ENCODE measurements around the gene DNAJC17. TPM values are rescaled to one million over a fixed set of nuclear protein-coding genes. Genes with fewer than 3 reads are reported as not detected.

Gene DNAJC17
- total and polyA plus RNA-seq, 2 of the 13 experiments (the other 11 are each of a cell fraction or from before 2014, with no cell fraction given): 22.2 to 26.5 TPM

GRCh38 chr15:40762919-40763800, 44.1 kb downstream of the DNAJC17 start (continued):
- TF ChIP-seq, protein P1, sequence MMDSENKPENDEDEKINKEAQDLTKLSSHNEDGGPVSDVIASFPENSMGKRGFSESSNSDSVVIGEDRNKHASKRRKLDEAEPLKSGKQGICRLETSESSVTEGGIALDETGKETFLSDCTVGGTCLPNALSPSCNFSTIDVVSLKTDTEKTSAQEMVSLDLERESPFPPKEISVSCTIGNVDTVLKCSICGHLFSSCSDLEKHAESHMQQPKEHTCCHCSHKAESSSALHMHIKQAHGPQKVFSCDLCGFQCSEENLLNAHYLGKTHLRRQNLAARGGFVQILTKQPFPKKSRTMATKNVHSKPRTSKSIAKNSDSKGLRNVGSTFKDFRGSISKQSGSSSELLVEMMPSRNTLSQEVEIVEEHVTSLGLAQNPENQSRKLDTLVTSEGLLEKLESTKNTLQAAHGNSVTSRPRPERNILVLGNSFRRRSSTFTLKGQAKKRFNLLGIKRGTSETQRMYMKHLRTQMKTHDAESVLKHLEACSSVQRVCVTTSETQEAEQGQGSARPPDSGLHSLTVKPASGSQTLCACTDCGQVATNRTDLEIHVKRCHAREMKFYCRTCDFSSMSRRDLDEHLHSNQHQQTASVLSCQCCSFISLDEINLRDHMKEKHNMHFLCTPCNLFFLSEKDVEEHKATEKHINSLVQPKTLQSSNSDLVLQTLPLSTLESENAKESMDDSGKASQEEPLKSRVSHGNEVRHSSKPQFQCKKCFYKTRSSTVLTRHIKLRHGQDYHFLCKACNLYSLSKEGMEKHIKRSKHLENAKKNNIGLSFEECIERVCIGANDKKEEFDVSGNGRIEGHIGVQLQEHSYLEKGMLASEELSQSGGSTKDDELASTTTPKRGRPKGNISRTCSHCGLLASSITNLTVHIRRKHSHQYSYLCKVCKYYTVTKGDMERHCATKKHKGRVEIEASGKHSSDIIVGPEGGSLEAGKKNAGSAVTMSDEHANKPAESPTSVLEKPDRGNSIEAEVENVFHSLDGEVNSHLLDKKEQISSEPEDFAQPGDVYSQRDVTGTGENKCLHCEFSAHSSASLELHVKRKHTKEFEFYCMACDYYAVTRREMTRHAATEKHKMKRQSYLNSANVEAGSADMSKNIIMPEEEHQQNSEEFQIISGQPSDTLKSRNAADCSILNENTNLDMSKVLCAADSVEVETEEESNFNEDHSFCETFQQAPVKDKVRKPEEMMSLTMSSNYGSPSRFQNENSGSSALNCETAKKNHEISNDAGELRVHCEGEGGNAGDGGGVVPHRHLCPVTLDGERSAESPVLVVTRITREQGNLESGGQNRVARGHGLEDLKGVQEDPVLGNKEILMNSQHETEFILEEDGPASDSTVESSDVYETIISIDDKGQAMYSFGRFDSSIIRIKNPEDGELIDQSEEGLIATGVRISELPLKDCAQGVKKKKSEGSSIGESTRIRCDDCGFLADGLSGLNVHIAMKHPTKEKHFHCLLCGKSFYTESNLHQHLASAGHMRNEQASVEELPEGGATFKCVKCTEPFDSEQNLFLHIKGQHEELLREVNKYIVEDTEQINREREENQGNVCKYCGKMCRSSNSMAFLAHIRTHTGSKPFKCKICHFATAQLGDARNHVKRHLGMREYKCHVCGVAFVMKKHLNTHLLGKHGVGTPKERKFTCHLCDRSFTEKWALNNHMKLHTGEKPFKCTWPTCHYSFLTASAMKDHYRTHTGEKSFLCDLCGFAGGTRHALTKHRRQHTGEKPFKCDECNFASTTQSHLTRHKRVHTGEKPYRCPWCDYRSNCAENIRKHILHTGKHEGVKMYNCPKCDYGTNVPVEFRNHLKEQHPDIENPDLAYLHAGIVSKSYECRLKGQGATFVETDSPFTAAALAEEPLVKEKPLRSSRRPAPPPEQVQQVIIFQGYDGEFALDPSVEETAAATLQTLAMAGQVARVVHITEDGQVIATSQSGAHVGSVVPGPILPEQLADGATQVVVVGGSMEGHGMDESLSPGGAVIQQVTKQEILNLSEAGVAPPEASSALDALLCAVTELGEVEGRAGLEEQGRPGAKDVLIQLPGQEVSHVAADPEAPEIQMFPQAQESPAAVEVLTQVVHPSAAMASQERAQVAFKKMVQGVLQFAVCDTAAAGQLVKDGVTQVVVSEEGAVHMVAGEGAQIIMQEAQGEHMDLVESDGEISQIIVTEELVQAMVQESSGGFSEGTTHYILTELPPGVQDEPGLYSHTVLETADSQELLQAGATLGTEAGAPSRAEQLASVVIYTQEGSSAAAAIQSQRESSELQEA (CRISPR knock-in tag; IDR thresholded peaks at IDR 0.05; ENCODE audit: not compliant biosample characterization): no peak
- TF ChIP-seq ZNF207 (IDR thresholded peaks at IDR 0.05; ENCODE audit: borderline replicate concordance): no peak
- TF ChIP-seq AGO1 (IDR thresholded peaks at IDR 0.05; ENCODE audit: low read depth, low read length, poor library complexity, severe bottlenecking): no peak
- no peak for TF ChIP-seq ELF4 (CRISPR knock-in tag; IDR thresholded peaks at IDR 0.05; ENCODE audit: borderline replicate concordance)
- no peak for TF ChIP-seq MBD4 (IDR thresholded peaks at IDR 0.05; ENCODE audit: borderline replicate concordance, low read length)
- TF ChIP-seq ZNF496 (CRISPR knock-in tag; IDR thresholded peaks at IDR 0.05; ENCODE audit: insufficient replicate concordance): no peak
- TF ChIP-seq FOXK1 (CRISPR knock-in tag; IDR thresholded peaks at IDR 0.05; ENCODE audit: borderline replicate concordance, low read depth): no peak
- TF ChIP-seq GPN1 (CRISPR knock-in tag; IDR thresholded peaks at IDR 0.05; ENCODE audit: borderline replicate concordance): no peak
- TF ChIP-seq ZBTB7B (CRISPR knock-in tag; IDR thresholded peaks at IDR 0.05): peak; percentile 34; the same call in 1 of the 2 replicates
- TF ChIP-seq, protein P2, sequence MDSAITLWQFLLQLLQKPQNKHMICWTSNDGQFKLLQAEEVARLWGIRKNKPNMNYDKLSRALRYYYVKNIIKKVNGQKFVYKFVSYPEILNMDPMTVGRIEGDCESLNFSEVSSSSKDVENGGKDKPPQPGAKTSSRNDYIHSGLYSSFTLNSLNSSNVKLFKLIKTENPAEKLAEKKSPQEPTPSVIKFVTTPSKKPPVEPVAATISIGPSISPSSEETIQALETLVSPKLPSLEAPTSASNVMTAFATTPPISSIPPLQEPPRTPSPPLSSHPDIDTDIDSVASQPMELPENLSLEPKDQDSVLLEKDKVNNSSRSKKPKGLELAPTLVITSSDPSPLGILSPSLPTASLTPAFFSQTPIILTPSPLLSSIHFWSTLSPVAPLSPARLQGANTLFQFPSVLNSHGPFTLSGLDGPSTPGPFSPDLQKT (CRISPR knock-in tag; IDR thresholded peaks at IDR 0.05; ENCODE audit: borderline replicate concordance): no peak
- no peak for TF ChIP-seq RFX3 (CRISPR knock-in tag; IDR thresholded peaks at IDR 0.05)
- no peak for TF ChIP-seq KDM4B (CRISPR knock-in tag; IDR thresholded peaks at IDR 0.05)
- no peak for TF ChIP-seq SIN3B (IDR thresholded peaks at IDR 0.05; ENCODE audit: low read length)
- TF ChIP-seq TP53 (CRISPR knock-in tag; conservative IDR thresholded peaks at IDR 0.05): no peak
- TF ChIP-seq MXI1 (IDR thresholded peaks at IDR 0.05; ENCODE audit: borderline replicate concordance, low read depth, low read length): peak; percentile 57; the same call in 1 of the 3 replicates
- TF ChIP-seq WIZ (CRISPR knock-in tag; IDR thresholded peaks at IDR 0.05): no peak
- TF ChIP-seq STAT5B (CRISPR knock-in tag; IDR thresholded peaks at IDR 0.05): no peak
- no peak for TF ChIP-seq ESRRA (CRISPR knock-in tag; IDR thresholded peaks at IDR 0.05; ENCODE audit: low read depth)
- TF ChIP-seq ZNF326 (CRISPR knock-in tag; IDR thresholded peaks at IDR 0.05; ENCODE audit: borderline replicate concordance): no peak
- no peak for TF ChIP-seq XBP1 (CRISPR knock-in tag; IDR thresholded peaks at IDR 0.05)

Data from HepG2 (cell line).